Urinary bladder (tissue), 4 donors: ENCODE data around the gene SLC17A3. TPM values are rescaled to one million over a fixed set of nuclear protein-coding genes. Genes with fewer than 3 reads are reported as not detected.

Experiments
- DNase-seq: peaks from one replicate; pipeline ENCODE4 v3.0.0-alpha.2; 2015; ENCODE audit errors: extremely low spot score
- H3K27ac ChIP-seq: one replicate; pipeline ENCODE4 v1.5.1; 2013; ENCODE audit warnings: low read depth, mild to moderate bottlenecking, moderate library complexity
- H3K36me3 ChIP-seq: one replicate; pipeline ENCODE4 v1.6.1; 2013; ENCODE audit warnings: mild to moderate bottlenecking, moderate library complexity; ENCODE audit not compliant: insufficient read depth
- H3K4me1 ChIP-seq: one replicate; pipeline ENCODE4 v1.6.1; 2013; ENCODE audit warnings: mild to moderate bottlenecking, moderate library complexity; ENCODE audit not compliant: insufficient read depth
- H3K4me3 ChIP-seq: one replicate; pipeline ENCODE4 v1.5.1; 2013; ENCODE audit warnings: low read depth, low read length
- WGBS: extraction: QIAGEN DNeasy Blood & Tissue Kit; methylation state at CpG from one replicate; pipeline ENCODE4 v1.1.7; 2013; 5-methylcytosine and 5-hydroxymethylcytosine counted together
- polyA plus RNA-seq: library from polyadenylated mRNA; stranded (reverse); fragments of 200-250 nt; gene quantifications from one replicate; pipeline ENCODE4 v1.2.3, GENCODE V29; 2013
- total RNA-seq: library from RNA; depleted of rRNA; stranded (reverse); fragments of >200 nt; gene quantifications from one replicate; pipeline ENCODE4 v1.2.3, GENCODE V29; 2014
- donor health status: healthy with polysubstance abuse.
- donor health status: healthy.

SLC17A3 gene
- total RNA-seq: not detected
- polyA plus RNA-seq: not detected

- DNase-seq: no peak
- Histone ChIP-seq H3K27ac (no peak within 1 kb of the TSS), H3K36me3 (no peaks in the 10 kb centered on the region), H3K4me1 (no peaks in the 10 kb centered on the region), H3K4me3 (no peak within 1 kb of the TSS)
- whole genome bisulfite sequencing: 84% methylated on average over 3 of the region's 3 CpGs
These were observed at the start of gene SLC17A3 for GRCh38 chr6:25874118-25874517. SLC17A3 (minus strand) TSS chr6:25874243; CDS start chr6:25868387, 5,856 bp downstream.

GRCh38 chr6:25922301-25922700 is 48.3 kb upstream of the SLC17A3 start:
- Histone ChIP-seq H3K4me1 (no peaks in the 10 kb centered on the region), H3K27ac (no peak overlapping the region), H3K36me3 (no peaks in the 10 kb centered on the region), H3K4me3 (no peak overlapping the region)
- WGBS: 66% methylated on average over 2 of the region's 2 CpGs
- no peak for DNase-seq

GRCh38 chr6:25921525-25922203 is 47.6 kb upstream of the SLC17A3 start:
- Histone ChIP-seq H3K36me3 (no peaks in the 10 kb centered on the region), H3K27ac (no peak overlapping the region), H3K4me1 (no peaks in the 10 kb centered on the region), H3K4me3 (no peak overlapping the region)
- DNase-seq: no peak

GRCh38 chr6:25919657-25920056 is 45.6 kb upstream of the SLC17A3 start:
- Histone ChIP-seq H3K36me3 (no peaks in the 10 kb centered on the region), H3K27ac (no peak overlapping the region), H3K4me1 (no peaks in the 10 kb centered on the region), H3K4me3 (no peak overlapping the region)
- no peak for DNase-seq
- WGBS: 79% methylated on average over 5 of the region's 5 CpGs

- no peak for DNase-seq
- H3K36me3 ChIP-seq: no peaks in the 10 kb centered on the region
- no peaks in the 10 kb centered on the region for H3K4me1 ChIP-seq
- H3K27ac ChIP-seq: no peak overlapping the region
- H3K4me3 ChIP-seq: no peak overlapping the region
- WGBS: 76% methylated on average over 5 of the region's 5 CpGs
These were observed 44.1 kb upstream of the SLC17A3 start for GRCh38 chr6:25918083-25918683.

- DNase-seq: no peak
- H3K4me3 ChIP-seq: no peak overlapping the region
- 82% methylated on average over 7 of the region's 7 CpGs for WGBS
- H3K4me1 ChIP-seq: no peaks in the 10 kb centered on the region
- H3K36me3 ChIP-seq: no peaks in the 10 kb centered on the region
- no peak overlapping the region for H3K27ac ChIP-seq
These were observed 42.9 kb upstream of the SLC17A3 start for GRCh38 chr6:25916789-25917490.

- DNase-seq: no peak
- WGBS: 74% methylated on average over 3 of the region's 3 CpGs
- Histone ChIP-seq H3K27ac (no peak overlapping the region), H3K4me1 (no peaks in the 10 kb centered on the region), H3K36me3 (no peaks in the 10 kb centered on the region), H3K4me3 (no peak overlapping the region)
These were observed 42.3 kb upstream of the SLC17A3 start for GRCh38 chr6:25916330-25916729.

- Histone ChIP-seq H3K4me3 (no peak overlapping the region), H3K36me3 (no peaks in the 10 kb centered on the region), H3K4me1 (no peaks in the 10 kb centered on the region), H3K27ac (no peak overlapping the region)
- DNase-seq: no peak
- WGBS: 72% methylated on average over 3 of the region's 3 CpGs
These were observed 39.7 kb upstream of the SLC17A3 start for GRCh38 chr6:25913741-25914140.

- Histone ChIP-seq H3K36me3 (no peaks in the 10 kb centered on the region), H3K4me3 (no peak overlapping the region), H3K4me1 (no peaks in the 10 kb centered on the region), H3K27ac (no peak overlapping the region)
- DNase-seq: no peak
- 70% methylated on average over 4 of the region's 4 CpGs for WGBS
These were observed 37.3 kb upstream of the SLC17A3 start for GRCh38 chr6:25911351-25911750.

GRCh38 chr6:25907475-25908014 is 33.5 kb upstream of the SLC17A3 start:
- WGBS: 66% methylated on average over 1 of the region's 1 CpG
- Histone ChIP-seq H3K36me3 (no peaks in the 10 kb centered on the region), H3K4me3 (no peak overlapping the region), H3K27ac (no peak overlapping the region), H3K4me1 (no peaks in the 10 kb centered on the region)
- DNase-seq: no peak

GRCh38 chr6:25903467-25904099 is 29.5 kb upstream of the SLC17A3 start:
- Histone ChIP-seq H3K4me3 (no peak overlapping the region), H3K27ac (no peak overlapping the region), H3K36me3 (no peaks in the 10 kb centered on the region), H3K4me1 (no peaks in the 10 kb centered on the region)
- no peak for DNase-seq
- WGBS: 89% methylated on average over 4 of the region's 4 CpGs

- Histone ChIP-seq H3K27ac (no peak overlapping the region), H3K4me3 (no peak overlapping the region), H3K4me1 (no peaks in the 10 kb centered on the region), H3K36me3 (no peaks in the 10 kb centered on the region)
- WGBS: 86% methylated on average over 1 of the region's 1 CpG
- no peak for DNase-seq
These were observed 28.0 kb upstream of the SLC17A3 start for GRCh38 chr6:25902071-25902470.

GRCh38 chr6:25900843-25901242 is 26.8 kb upstream of the SLC17A3 start:
- WGBS: 86% methylated on average over 1 of the region's 1 CpG
- DNase-seq: no peak

More at GRCh38 chr6:25900843-25901242, 26.8 kb upstream of the SLC17A3 start:
- H3K27ac ChIP-seq: no peak overlapping the region
- no peak overlapping the region for H3K4me3 ChIP-seq
- H3K36me3 ChIP-seq: no peaks in the 10 kb centered on the region
- no peaks in the 10 kb centered on the region for H3K4me1 ChIP-seq
